Gastrocnemius medialis (tissue), 4 donors: Measurements from ENCODE around the gene NCKAP1. TPM values are rescaled to one million over a fixed set of nuclear protein-coding genes. Genes with fewer than 3 reads are reported as not detected.
"Not testable (repeated sequence)": the region's sequence is repeated elsewhere in the genome, so short reads cannot be mapped to it uniquely, and the experiment has no call there.

Experiments used
- ATAC-seq, 2 donors: fragments of 150-250 bp; one replicate each; pipeline ENCODE4 v1.9.1; 2016
- DNase-seq, 2 donors: peaks; one replicate each; pipeline ENCODE4 v3.0.0-alpha.2; 2019
- H3K27ac ChIP-seq, 4 donors: fragments of 200-600 bp; sonication (generic); 1 replicate in 1 of 4; 2 replicates in 3 of 4; pipeline ENCODE4 v1.5.1; 2016 to 2018; ENCODE audit warnings: mild to moderate bottlenecking in 2 of 4, moderate library complexity in 1 of 4
- H3K27me3 ChIP-seq, 3 donors: fragments of 200-600 bp; sonication (generic) in 2 of 3; 1 replicate in 1 of 3; 2 replicates in 2 of 3; pipeline versions ENCODE4 v1.5.1 to v1.6.0; 2016 to 2019; ENCODE audit warnings: mild to moderate bottlenecking in 1 of 3, moderate library complexity in 1 of 3
- H3K36me3 ChIP-seq, 2 donors: fragments of 200-600 bp; sonication (generic) in 1 of 2; one replicate each; pipeline ENCODE4 v1.5.1; 2017 to 2018
- H3K4me1 ChIP-seq, 2 donors: fragments of 200-600 bp; sonication (generic) in 1 of 2; one replicate each; pipeline ENCODE4 v1.5.1; 2016 to 2017; ENCODE audit warnings: mild to moderate bottlenecking in 2 of 2
- H3K4me3 ChIP-seq, 4 donors: fragments of 200-600 bp; sonication (generic) in 3 of 4; 1 replicate in 1 of 4; 2 replicates in 3 of 4; pipeline ENCODE4 v1.5.1; 2016 to 2019; ENCODE audit warnings: mild to moderate bottlenecking in 2 of 4
- H3K9me3 ChIP-seq, 3 donors: fragments of 200-600 bp; sonication (generic) in 2 of 3; 1 replicate in 1 of 3; 2 replicates in 2 of 3; pipeline ENCODE4 v1.5.1; 2016 to 2019
- POLR2A ChIP-seq, 2 donors: fragments of 450-650 bp; IDR thresholded peaks; one replicate each; pipeline ENCODE4 v1.6.1; 2017; ENCODE audit warnings: antibody characterized with exemption in 2 of 2, mild to moderate bottlenecking in 2 of 2, moderate library complexity in 2 of 2
- in situ Hi-C, 4 donors: fragments of 200-750 bp; cut with MboI; loops; one replicate each; pipeline versions ENCODE4 v1.15.0 to v1.8.0; 2017; ENCODE audit warnings: low sequenced_read_pairs in 4 of 4
- intact Hi-C: fragments of 100-400 bp; cut with DNase I; formaldehyde crosslinking; loops from one replicate; pipeline ENCODE4 v1.15.1; 2023; ENCODE audit warnings: low total_unique reads
- total RNA-seq, 4 donors: library from RNA; depleted of rRNA; stranded (reverse); fragments of >200 nt; gene quantifications; one replicate each; pipeline versions ENCODE4 v1.1.0 to v1.2.3, GENCODE V29; 2016
- TF ChIP-seq, protein P1 (sequence below), 5 experiments: fragments of 450-650 bp in 3 of 5; fragments of 200-600 bp in 2 of 5; sonication (generic) in 2 of 5; IDR thresholded peaks in 4 of 5; conservative IDR thresholded peaks in 1 of 5; 1 replicate in 4 of 5; 2 replicates in 1 of 5; pipeline ENCODE4 v1.5.1; 2016 to 2019; ENCODE audit warnings: antibody characterized with exemption in 5 of 5, mild to moderate bottlenecking in 3 of 5, moderate library complexity in 3 of 5

NCKAP1 gene
- total RNA-seq, 4 donors from 2014 or later = 152 to 303 (median 168) TPM

DNA sequence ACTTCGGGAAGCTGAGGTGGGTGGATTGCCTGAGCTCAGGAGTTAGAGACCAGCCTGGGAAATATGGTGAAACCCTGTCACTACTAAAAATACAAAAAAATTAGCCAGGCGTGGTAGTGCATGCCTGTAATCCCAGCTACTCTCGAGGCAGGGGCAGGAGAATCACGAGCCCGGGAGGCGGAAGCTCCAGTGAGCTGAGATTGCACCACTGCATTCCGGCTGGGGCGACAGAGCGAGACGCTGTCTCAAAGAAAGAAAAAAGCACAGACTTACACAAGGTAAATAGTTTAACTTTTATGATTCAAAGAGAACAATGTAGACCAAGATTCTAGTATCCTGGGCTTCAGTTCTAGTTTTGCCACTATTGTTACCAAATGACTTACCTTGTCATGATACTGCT, 37.4 kb downstream of the NCKAP1 start:
- Histone ChIP-seq H3K9me3 (no peaks in the 10 kb centered on the region), H3K27me3 (no peaks in the 10 kb centered on the region), H3K36me3 (peaks cover 4 to 27% of the 10 kb centered on the region in 2 donors), H3K4me1 (peaks cover 4 to 13% of the 10 kb centered on the region in 2 donors), H3K27ac (no peak overlapping the region), H3K4me3 (no peak overlapping the region)
- in situ Hi-C loops = no loop called here
- no peak for DNase-seq
- ATAC-seq = no peak
- intact Hi-C loops = no loop called here
- no peak for TF ChIP-seq POLR2A (IDR thresholded peaks at IDR 0.05)
- TF ChIP-seq, protein P1, sequence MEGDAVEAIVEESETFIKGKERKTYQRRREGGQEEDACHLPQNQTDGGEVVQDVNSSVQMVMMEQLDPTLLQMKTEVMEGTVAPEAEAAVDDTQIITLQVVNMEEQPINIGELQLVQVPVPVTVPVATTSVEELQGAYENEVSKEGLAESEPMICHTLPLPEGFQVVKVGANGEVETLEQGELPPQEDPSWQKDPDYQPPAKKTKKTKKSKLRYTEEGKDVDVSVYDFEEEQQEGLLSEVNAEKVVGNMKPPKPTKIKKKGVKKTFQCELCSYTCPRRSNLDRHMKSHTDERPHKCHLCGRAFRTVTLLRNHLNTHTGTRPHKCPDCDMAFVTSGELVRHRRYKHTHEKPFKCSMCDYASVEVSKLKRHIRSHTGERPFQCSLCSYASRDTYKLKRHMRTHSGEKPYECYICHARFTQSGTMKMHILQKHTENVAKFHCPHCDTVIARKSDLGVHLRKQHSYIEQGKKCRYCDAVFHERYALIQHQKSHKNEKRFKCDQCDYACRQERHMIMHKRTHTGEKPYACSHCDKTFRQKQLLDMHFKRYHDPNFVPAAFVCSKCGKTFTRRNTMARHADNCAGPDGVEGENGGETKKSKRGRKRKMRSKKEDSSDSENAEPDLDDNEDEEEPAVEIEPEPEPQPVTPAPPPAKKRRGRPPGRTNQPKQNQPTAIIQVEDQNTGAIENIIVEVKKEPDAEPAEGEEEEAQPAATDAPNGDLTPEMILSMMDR (IDR thresholded peaks at IDR 0.05 in 4 of 5, conservative IDR thresholded peaks at IDR 0.05 in 1 of 5) = no peak

DNA sequence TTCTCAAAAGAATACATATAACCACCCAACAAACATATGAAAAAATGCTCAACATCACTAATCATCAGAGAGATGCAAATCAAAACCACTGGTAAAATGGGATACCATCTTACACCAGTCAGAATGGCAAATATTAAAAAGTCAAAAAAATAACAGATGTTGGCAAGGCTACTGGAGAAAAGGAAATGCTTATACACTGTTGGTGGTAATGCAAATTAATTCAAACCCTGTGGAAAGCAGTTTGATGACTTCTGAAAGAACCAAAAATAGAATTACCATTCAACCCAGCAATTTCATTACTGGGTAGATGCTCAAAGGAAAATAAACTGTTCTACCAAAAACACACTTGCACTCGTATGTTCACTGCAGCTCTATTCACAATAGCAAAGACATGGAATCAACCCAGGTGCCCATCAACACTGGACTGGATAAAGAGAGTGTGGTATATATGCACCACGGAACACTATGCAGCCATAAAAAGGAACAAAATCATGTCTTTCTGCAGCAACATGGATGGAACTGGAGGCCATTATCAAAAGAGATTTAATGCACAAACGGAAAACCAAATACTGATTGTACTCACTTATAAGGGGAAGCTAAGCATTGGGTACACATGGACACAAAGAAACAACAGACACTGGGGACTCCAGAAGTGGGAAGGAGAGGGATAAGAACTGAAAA, 38.8 kb downstream of the NCKAP1 start:
- H3K4me1 ChIP-seq = peaks cover 0 to under 1% of the 10 kb centered on the region in 2 donors
- no peak for DNase-seq
- H3K9me3 ChIP-seq = no peaks in the 10 kb centered on the region
- intact Hi-C loops = no loop called here
- no peak overlapping the region for H3K27ac ChIP-seq
- H3K36me3 ChIP-seq = peaks cover 8 to 33% of the 10 kb centered on the region in 2 donors
- ATAC-seq = no peak
- no peak for TF ChIP-seq POLR2A (IDR thresholded peaks at IDR 0.05)
- TF ChIP-seq, protein P1 (IDR thresholded peaks at IDR 0.05 in 4 of 5, conservative IDR thresholded peaks at IDR 0.05 in 1 of 5) = no peak
- H3K4me3 ChIP-seq = no peak overlapping the region
- no peaks in the 10 kb centered on the region for H3K27me3 ChIP-seq
- in situ Hi-C loops = loop anchor here in 2 of 4 donors (25.0 kb wide), 1 partner anchor 812 kb away; no protein-coding TSS in a partner anchor

DNA sequence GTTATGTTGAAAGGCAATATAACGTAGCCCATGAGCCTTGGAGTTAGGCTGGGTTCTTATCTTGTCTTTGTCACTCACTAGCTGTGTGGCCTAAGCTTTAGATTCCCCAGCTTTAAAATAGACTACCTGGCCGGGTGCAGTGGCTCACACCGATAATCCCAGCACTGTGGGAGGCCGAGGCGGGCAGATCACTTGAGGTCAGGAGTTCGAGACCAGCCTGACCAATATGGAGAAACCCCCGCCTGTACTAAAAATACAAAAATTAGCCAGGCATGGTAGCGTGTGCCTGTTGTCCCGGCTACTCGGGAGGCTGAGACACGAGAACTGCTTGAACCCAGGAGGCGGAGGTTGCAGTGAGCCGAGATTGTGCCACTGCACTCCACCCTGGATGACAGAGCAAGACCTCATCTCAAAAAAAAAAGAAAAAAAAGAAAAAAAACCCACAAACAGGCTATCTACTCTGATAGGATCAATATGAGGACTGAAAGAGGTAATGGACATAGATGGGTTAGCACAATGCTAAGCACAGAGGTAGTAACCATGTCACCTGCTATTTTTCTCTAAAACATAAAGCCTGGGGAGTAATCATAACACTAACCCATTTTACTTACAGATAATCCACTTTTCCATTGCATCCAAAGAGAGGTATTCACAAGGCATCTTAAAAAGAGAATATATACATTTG, 43.9 kb downstream of the NCKAP1 start:
- no peak overlapping the region for H3K27ac ChIP-seq
- TF ChIP-seq POLR2A (IDR thresholded peaks at IDR 0.05) = no peak
- TF ChIP-seq, protein P1 (IDR thresholded peaks at IDR 0.05 in 4 of 5, conservative IDR thresholded peaks at IDR 0.05 in 1 of 5) = no peak
- in situ Hi-C loops (loop anchor here in 2 of 4 donors (25.0 kb wide), 1 partner anchor 807 kb away; no protein-coding TSS in a partner anchor), intact Hi-C loops (no loop called here)
- DNase-seq = no peak
- H3K4me3 ChIP-seq = no peak overlapping the region
- H3K4me1 ChIP-seq = no peaks in the 10 kb centered on the region
- ATAC-seq = no peak
- H3K27me3 ChIP-seq = no peaks in the 10 kb centered on the region
- peaks cover 8 to 27% of the 10 kb centered on the region in 2 donors for H3K36me3 ChIP-seq
- H3K9me3 ChIP-seq = no peaks in the 10 kb centered on the region

DNA sequence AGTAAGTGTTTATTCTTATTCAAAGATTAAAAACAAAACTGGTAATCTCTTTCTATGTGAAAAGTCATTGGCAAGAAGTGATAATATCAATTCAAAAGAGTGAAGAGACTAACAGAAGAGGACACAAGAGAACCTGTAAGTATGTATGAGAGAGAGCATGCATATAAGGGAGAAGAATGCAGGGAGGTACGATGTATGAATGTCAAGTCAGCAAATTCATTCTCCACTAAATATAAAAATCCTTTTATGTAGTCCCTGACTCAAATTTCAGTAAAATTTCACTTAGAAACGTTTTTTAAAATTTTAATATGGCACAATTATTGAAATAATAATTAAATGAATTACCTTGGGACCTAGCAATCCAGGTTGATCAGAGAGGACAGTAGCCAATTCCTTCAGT, 55.3 kb downstream of the NCKAP1 start:
- Histone ChIP-seq H3K27me3 (no peaks in the 10 kb centered on the region), H3K27ac (peak overlapping the region in 1 of 4 donors; percentile 11), H3K4me1 (no peaks in the 10 kb centered on the region), H3K4me3 (no peak overlapping the region), H3K36me3 (peaks cover 0 to 73% of the 10 kb centered on the region in 2 donors), H3K9me3 (no peaks in the 10 kb centered on the region)
- intact Hi-C loops = no loop called here
- in situ Hi-C loops = loop anchor here (5.0 to 25.0 kb wide), 4 partner anchors 196 to 796 kb away; no protein-coding TSS in a partner anchor
- no peak for ATAC-seq
- TF ChIP-seq, protein P1 (IDR thresholded peaks at IDR 0.05 in 4 of 5, conservative IDR thresholded peaks at IDR 0.05 in 1 of 5) = no peak
- no peak for TF ChIP-seq POLR2A (IDR thresholded peaks at IDR 0.05)
- no peak for DNase-seq

DNA sequence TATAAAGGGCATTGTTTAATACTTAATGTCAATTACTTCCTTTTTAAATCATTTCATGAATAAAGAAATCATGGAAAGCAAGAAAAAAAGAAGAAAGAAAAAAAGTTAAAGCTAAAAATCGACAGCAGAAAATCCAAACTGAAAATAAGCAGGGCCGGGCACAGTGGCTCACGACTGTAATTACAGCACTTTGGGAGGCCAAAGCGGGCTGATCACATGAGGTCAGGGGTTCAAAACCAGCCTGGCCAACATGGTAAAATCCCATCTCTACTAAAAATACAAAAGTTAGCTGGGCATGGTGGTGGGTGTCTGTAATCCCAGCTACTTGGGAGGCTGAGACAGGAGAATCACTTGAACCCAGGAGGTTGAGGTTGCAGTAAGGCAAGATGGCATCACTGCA, 56.8 kb downstream of the NCKAP1 start:
- intact Hi-C loops = loop anchor here (2.0 kb wide), 1 partner anchor 219 kb away; no protein-coding TSS in a partner anchor
- not testable (repeated sequence) for H3K4me3 ChIP-seq, ATAC-seq, H3K9me3 ChIP-seq, H3K27me3 ChIP-seq, DNase-seq, H3K27ac ChIP-seq, H3K4me1 ChIP-seq
- in situ Hi-C loops = loop anchor here (5.0 to 25.0 kb wide), 4 partner anchors 194 to 794 kb away; no protein-coding TSS in a partner anchor
- H3K36me3 ChIP-seq = peaks cover 0 to 77% of the 10 kb centered on the region in 2 donors
